Measurements from ENCODE around the gene CHRNA9.
"Not testable (repeated sequence)": the region's sequence is repeated elsewhere in the genome, so short reads cannot be mapped to it uniquely, and the experiment has no call there.

CHRNA9 gene, protein sequence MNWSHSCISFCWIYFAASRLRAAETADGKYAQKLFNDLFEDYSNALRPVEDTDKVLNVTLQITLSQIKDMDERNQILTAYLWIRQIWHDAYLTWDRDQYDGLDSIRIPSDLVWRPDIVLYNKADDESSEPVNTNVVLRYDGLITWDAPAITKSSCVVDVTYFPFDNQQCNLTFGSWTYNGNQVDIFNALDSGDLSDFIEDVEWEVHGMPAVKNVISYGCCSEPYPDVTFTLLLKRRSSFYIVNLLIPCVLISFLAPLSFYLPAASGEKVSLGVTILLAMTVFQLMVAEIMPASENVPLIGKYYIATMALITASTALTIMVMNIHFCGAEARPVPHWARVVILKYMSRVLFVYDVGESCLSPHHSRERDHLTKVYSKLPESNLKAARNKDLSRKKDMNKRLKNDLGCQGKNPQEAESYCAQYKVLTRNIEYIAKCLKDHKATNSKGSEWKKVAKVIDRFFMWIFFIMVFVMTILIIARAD

DNA sequence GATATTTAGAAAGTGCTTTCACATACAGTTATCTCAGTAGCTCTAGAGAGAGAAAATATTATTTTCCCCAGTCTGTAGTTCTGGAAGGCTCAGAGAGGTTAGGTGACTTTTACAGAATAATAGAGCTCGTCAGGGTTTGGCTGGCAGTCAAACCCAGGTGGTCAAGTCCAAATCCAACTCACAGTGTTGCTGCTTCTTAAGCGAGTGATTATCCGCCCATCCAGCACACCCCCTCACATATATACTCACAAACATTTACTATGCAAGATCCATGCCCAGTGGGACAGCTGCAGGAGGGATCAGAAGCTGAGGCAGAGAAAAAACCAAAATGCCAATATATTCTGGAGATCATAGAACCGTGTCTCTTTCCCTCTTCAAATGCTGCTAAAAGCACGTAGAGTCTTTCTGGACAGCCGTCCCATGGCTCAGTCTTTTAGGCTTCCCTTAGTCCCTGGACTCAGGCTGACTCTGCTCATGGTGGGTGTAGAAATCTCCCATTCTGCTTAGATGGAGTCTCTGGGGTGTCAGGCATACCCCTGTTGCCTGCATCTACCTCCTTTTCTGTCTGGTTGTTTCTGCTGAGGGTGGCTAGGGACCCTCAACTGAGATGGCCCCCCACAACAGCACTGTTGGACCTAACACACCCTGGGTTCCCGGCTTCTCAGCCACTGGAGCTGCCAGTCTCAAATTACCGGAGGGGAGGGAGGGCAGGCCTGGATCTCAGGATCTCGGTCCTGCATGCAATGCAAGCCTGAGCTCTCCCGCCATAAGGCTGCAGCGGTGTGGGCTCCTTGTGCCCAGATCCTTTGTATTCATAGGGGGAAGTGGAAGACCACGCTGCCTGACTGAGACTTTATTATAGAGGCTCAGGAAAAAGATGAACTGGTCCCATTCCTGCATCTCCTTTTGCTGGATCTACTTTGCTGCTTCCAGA lies at the start of gene CHRNA9:
Gene CHRNA9 (plus strand): TSS at position 743 of the 934 bp plus-strand sequence. CDS start 135 bp downstream, at position 878.
- WGBS (ENCODE audit: insufficient coverage, insufficient read length): no CpG with 5 or more reads among the region's 12 CpGs
- Histone ChIP-seq H3K4me3 (ENCODE audit: low read length) (no peak within 1 kb of the TSS), H3K9me3 (ENCODE audit: control insufficient read depth, insufficient read depth, low read length) (no peaks in the 10 kb centered on the region), H3K27ac (ENCODE audit: low read length) (no peak within 1 kb of the TSS), H3K36me3 (ENCODE audit: control insufficient read depth, insufficient read depth, low read length) (no peaks in the 10 kb centered on the region), H3K4me1 (ENCODE audit: control insufficient read depth, insufficient read depth, low read length) (peaks cover 6% of the 10 kb centered on the region; the same call in 1 of the 2 replicates), H3K27me3 (ENCODE audit: control insufficient read depth, insufficient read depth, low read length) (no peaks in the 10 kb centered on the region)
- no peak for DNase-seq (ENCODE audit: low read depth, low spot score)

GRCh38 chr4:40285692-40286091 lies 49.4 kb upstream of the CHRNA9 start:
- H3K27ac ChIP-seq (ENCODE audit: low read length): no peak overlapping the region
- H3K36me3 ChIP-seq (ENCODE audit: control insufficient read depth, insufficient read depth, low read length): no peaks in the 10 kb centered on the region
- no peaks in the 10 kb centered on the region for H3K9me3 ChIP-seq (ENCODE audit: control insufficient read depth, insufficient read depth, low read length)
- no peak overlapping the region for H3K4me3 ChIP-seq (ENCODE audit: low read length)
- no peak for DNase-seq (ENCODE audit: low read depth, low spot score)
- no CpG with 5 or more reads among the region's 5 CpGs for WGBS (ENCODE audit: insufficient coverage, insufficient read length)
- H3K4me1 ChIP-seq (ENCODE audit: control insufficient read depth, insufficient read depth, low read length): no peaks in the 10 kb centered on the region
- no peaks in the 10 kb centered on the region for H3K27me3 ChIP-seq (ENCODE audit: control insufficient read depth, insufficient read depth, low read length)

GRCh38 chr4:40288566-40288965 lies 46.6 kb upstream of the CHRNA9 start:
- WGBS (ENCODE audit: insufficient coverage, insufficient read length): no CpG with 5 or more reads among the region's 8 CpGs
- Histone ChIP-seq H3K9me3 (ENCODE audit: control insufficient read depth, insufficient read depth, low read length) (no peaks in the 10 kb centered on the region), H3K27me3 (ENCODE audit: control insufficient read depth, insufficient read depth, low read length) (no peaks in the 10 kb centered on the region), H3K27ac (ENCODE audit: low read length) (no peak overlapping the region), H3K36me3 (ENCODE audit: control insufficient read depth, insufficient read depth, low read length) (no peaks in the 10 kb centered on the region), H3K4me1 (ENCODE audit: control insufficient read depth, insufficient read depth, low read length) (no peaks in the 10 kb centered on the region), H3K4me3 (ENCODE audit: low read length) (no peak overlapping the region)
- DNase-seq (ENCODE audit: low read depth, low spot score): no peak

- no peak for DNase-seq (ENCODE audit: low read depth, low spot score)
- Histone ChIP-seq H3K27ac (ENCODE audit: low read length) (no peak overlapping the region), H3K4me3 (ENCODE audit: low read length) (no peak overlapping the region), H3K36me3 (ENCODE audit: control insufficient read depth, insufficient read depth, low read length) (no peaks in the 10 kb centered on the region), H3K9me3 (ENCODE audit: control insufficient read depth, insufficient read depth, low read length) (no peaks in the 10 kb centered on the region), H3K27me3 (ENCODE audit: control insufficient read depth, insufficient read depth, low read length) (no peaks in the 10 kb centered on the region), H3K4me1 (ENCODE audit: control insufficient read depth, insufficient read depth, low read length) (no peaks in the 10 kb centered on the region)
- WGBS (ENCODE audit: insufficient coverage, insufficient read length): no CpG with 5 or more reads among the region's 7 CpGs
These were observed 45.6 kb upstream of the CHRNA9 start for GRCh38 chr4:40289366-40290188.

GRCh38 chr4:40290611-40291186 lies 44.4 kb upstream of the CHRNA9 start:
- not testable (repeated sequence) for H3K4me1 ChIP-seq (ENCODE audit: control insufficient read depth, insufficient read depth, low read length); H3K27ac ChIP-seq (ENCODE audit: low read length); H3K4me3 ChIP-seq (ENCODE audit: low read length); H3K36me3 ChIP-seq (ENCODE audit: control insufficient read depth, insufficient read depth, low read length); H3K9me3 ChIP-seq (ENCODE audit: control insufficient read depth, insufficient read depth, low read length); H3K27me3 ChIP-seq (ENCODE audit: control insufficient read depth, insufficient read depth, low read length); DNase-seq (ENCODE audit: low read depth, low spot score)
- no CpG with 5 or more reads among the region's 2 CpGs for WGBS (ENCODE audit: insufficient coverage, insufficient read length)

DNA sequence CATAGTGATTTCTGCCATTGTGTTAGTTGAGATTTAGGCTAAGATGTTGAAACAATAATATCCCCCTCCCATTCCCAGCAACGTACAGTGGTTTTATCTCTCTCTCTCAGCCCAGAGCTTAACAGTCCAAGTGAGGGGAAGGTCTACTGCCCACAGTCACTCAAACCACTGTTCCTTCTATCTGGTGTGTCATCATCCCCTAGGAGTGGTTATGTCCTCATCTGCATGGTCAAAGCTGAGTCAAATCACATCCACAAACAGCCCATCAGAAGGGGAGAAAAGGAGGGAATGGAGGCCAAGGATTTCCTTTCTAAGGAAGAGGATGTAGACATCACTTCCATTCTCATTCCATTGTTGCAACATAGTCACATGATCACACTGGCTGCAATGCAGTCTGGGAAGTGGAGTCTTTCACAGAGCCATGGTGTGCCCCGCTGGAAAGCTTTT lies 42.8 kb upstream of the CHRNA9 start:
- no peak for DNase-seq (ENCODE audit: low read depth, low spot score)
- Histone ChIP-seq H3K9me3 (ENCODE audit: control insufficient read depth, insufficient read depth, low read length) (no peaks in the 10 kb centered on the region; the same call in 1 of the 2 replicates), H3K36me3 (ENCODE audit: control insufficient read depth, insufficient read depth, low read length) (no peaks in the 10 kb centered on the region), H3K4me3 (ENCODE audit: low read length) (no peak overlapping the region), H3K27ac (ENCODE audit: low read length) (no peak overlapping the region), H3K4me1 (ENCODE audit: control insufficient read depth, insufficient read depth, low read length) (no peaks in the 10 kb centered on the region), H3K27me3 (ENCODE audit: control insufficient read depth, insufficient read depth, low read length) (no peaks in the 10 kb centered on the region)
- WGBS (ENCODE audit: insufficient coverage, insufficient read length): no CpG with 5 or more reads among the region's 2 CpGs

GRCh38 chr4:40294339-40294738 lies 40.8 kb upstream of the CHRNA9 start:
- H3K4me1 ChIP-seq (ENCODE audit: control insufficient read depth, insufficient read depth, low read length): no peaks in the 10 kb centered on the region
- no peaks in the 10 kb centered on the region; the same call in 1 of the 2 replicates for H3K9me3 ChIP-seq (ENCODE audit: control insufficient read depth, insufficient read depth, low read length)
- H3K36me3 ChIP-seq (ENCODE audit: control insufficient read depth, insufficient read depth, low read length): no peaks in the 10 kb centered on the region
- no peak overlapping the region for H3K4me3 ChIP-seq (ENCODE audit: low read length)
- H3K27ac ChIP-seq (ENCODE audit: low read length): no peak overlapping the region
- no peak for DNase-seq (ENCODE audit: low read depth, low spot score)
- no peaks in the 10 kb centered on the region for H3K27me3 ChIP-seq (ENCODE audit: control insufficient read depth, insufficient read depth, low read length)
- no CpG with 5 or more reads among the region's 1 CpG for WGBS (ENCODE audit: insufficient coverage, insufficient read length)

DNA sequence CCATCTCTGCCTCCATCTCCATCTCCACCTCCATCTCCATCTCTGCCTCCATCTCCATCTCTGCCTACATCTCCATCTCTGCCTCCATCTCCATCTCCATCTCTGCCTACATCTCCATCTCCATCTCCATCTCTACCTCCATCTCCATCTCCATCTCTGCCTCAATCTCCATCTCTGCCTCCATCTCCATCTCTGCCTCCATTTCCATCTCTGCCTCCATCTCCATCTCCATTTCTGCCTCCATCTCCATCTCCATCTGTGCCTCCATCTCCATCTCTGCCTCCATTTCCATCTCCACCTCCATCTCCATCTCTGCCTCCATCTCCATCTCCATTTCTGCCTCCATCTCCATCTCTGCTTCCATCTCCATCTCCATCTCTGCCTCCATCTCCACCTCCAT lies 40.1 kb upstream of the CHRNA9 start:
- H3K27me3 ChIP-seq (ENCODE audit: control insufficient read depth, insufficient read depth, low read length); H3K27ac ChIP-seq (ENCODE audit: low read length); DNase-seq (ENCODE audit: low read depth, low spot score); H3K36me3 ChIP-seq (ENCODE audit: control insufficient read depth, insufficient read depth, low read length); H3K4me3 ChIP-seq (ENCODE audit: low read length); H3K4me1 ChIP-seq (ENCODE audit: control insufficient read depth, insufficient read depth, low read length); H3K9me3 ChIP-seq (ENCODE audit: control insufficient read depth, insufficient read depth, low read length): not testable (repeated sequence)

DNA sequence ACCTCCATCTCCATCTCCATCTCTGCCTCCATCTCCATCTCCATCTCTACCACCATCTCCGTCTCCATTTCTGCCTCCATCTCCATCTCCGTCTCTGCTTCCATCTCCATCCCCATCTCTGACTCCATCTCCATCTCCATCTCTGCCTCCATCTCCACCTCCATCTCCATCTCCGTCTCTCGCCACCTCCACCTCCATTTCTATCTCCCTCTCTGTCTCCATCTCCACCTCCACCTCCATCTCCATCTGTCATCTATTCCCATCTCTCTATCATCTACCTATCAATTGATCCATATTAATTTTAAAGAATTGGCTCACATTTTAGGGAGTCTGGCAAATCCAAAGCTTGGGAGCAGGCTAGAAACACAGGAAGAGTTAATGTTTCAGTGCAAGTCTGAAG lies 39.6 kb upstream of the CHRNA9 start:
- no peaks in the 10 kb centered on the region; the same call in 1 of the 2 replicates for H3K9me3 ChIP-seq (ENCODE audit: control insufficient read depth, insufficient read depth, low read length)
- no peak for DNase-seq (ENCODE audit: low read depth, low spot score)
- no peak overlapping the region for H3K27ac ChIP-seq (ENCODE audit: low read length)

More for the DNA sequence above, 39.6 kb upstream of the CHRNA9 start:
- Histone ChIP-seq H3K4me3 (ENCODE audit: low read length) (no peak overlapping the region), H3K4me1 (ENCODE audit: control insufficient read depth, insufficient read depth, low read length) (no peaks in the 10 kb centered on the region), H3K36me3 (ENCODE audit: control insufficient read depth, insufficient read depth, low read length) (no peaks in the 10 kb centered on the region), H3K27me3 (ENCODE audit: control insufficient read depth, insufficient read depth, low read length) (no peaks in the 10 kb centered on the region)
- 100% methylated on average over 2 of the region's 4 CpGs for WGBS (ENCODE audit: insufficient coverage, insufficient read length)

All from iPS DF 6.9 (cell line).